ENCODE data around the gene TMEM242. TPM values are rescaled to one million over a fixed set of nuclear protein-coding genes. Genes with fewer than 3 reads are reported as not detected.

TMEM242 gene
- total and polyA plus RNA-seq, 2 donors (not counting 3 experiments of a cell fraction or from before 2014, with no cell fraction given) = 5.3 to 15.5 TPM

DNA sequence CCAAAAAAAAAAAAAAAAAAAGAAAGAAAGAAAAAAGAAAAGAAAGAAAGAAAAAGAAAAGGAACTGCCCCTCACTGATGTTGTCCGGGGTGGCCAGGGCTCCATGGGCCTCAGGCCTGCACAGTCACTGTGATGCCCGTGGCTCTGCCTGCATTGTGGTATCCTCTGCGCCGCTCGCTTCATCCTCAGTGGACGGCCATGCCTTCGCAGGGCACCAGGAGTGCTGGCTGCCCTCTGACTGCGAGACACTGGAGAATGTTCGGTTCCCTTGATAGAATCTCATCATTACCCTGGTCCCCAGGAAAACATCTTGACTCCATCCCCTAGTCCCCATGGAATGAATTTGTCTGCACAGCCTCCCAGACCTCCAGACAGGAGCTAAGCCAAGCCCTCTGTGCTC, 61.7 kb downstream of the TMEM242 start:
- dilution Hi-C loops (cut with MboI; ENCODE audit: extremely low pct_ligation_motif_present, low sequenced_read_pairs) = no loop called here

DNA sequence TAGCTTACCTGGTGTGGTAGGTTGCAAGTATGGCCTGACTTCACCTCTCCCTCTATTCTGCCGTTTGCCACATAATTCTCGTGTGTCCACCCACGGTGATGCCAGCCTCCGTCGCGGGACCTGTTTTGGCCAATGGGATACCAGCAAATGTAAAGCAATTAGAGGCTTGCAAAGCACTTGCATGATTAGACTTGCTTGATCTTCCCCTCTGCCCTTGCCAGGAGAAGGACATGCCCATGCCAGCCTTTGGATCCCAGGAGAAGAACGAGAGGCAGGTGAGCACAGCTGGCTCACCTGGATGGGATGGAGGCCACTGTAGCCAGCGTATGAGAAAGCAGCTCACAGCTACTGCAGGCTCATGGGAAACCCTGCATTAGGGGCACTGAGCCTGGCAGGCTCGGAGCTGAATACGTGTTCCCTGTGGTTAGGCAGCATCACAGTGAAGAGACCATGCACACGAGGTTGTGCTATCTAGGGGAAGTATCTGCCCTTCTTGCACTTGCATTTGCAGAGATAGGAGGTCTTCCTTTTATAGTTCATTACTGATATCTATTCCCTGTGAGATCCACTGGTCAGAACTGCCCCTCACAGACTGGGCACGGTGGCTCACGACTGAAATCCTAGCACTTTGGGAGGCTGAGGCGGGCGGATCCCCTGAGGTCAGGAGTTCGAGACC, 62.4 kb downstream of the TMEM242 start:
- no peak for FAIRE-seq
- BruUV-seq (replicated peaks) = no TSS peak
- H3K4me2 ChIP-seq (ENCODE audit: insufficient read depth, low read length) = no peak overlapping the region

More for the DNA sequence above, 61.7 kb downstream of the TMEM242 start:
- no peaks in the 10 kb centered on the region for H3K9me3 ChIP-seq (replicated peaks; ENCODE audit: control insufficient read depth, insufficient read depth, low read length)
- H3K9ac ChIP-seq (replicated peaks; ENCODE audit: extremely low read depth, insufficient read depth, low read length) = no peak overlapping the region
- FAIRE-seq (no peak), DNase-seq (ENCODE audit: low read depth, low spot score) (no peak)
- H3K36me3 ChIP-seq (ENCODE audit: control insufficient read depth in 2 of 2, extremely low read depth in 1 of 2, insufficient read depth in 2 of 2, low read length in 2 of 2) = no peaks in the 10 kb centered on the region
- no peaks in the 10 kb centered on the region for H4K20me1 ChIP-seq (replicated peaks; ENCODE audit: control insufficient read depth, extremely low read depth, insufficient read depth, low read length)
- TF ChIP-seq MYC (IDR thresholded peaks at IDR 0.05; ENCODE audit: low read depth, low read length) (no peak), EZH2 (IDR thresholded peaks at IDR 0.05; ENCODE audit: borderline replicate concordance, low read depth, low read length, severe bottlenecking) (no peak)
- H3K9me1 ChIP-seq (replicated peaks; ENCODE audit: control insufficient read depth, extremely low read depth, insufficient read depth, low read length) = no peaks in the 10 kb centered on the region
- ChIA-PET POLR2A (no interaction called here), CTCF (no interaction called here)
- no TSS peak for BruUV-seq (replicated peaks)
- H2AFZ ChIP-seq (ENCODE audit: low read depth, low read length) = no peak overlapping the region
- no peaks in the 10 kb centered on the region for H3K79me2 ChIP-seq (ENCODE audit: control insufficient read depth, insufficient read depth, low read length)
- peaks cover 2 to 7% of the 10 kb centered on the region in 2 experiments for H3K27me3 ChIP-seq (ENCODE audit: control insufficient read depth in 2 of 2, insufficient read depth in 2 of 2, low read length in 2 of 2)
- no peaks in the 10 kb centered on the region for H3K4me1 ChIP-seq (ENCODE audit: control insufficient read depth, extremely low read depth, insufficient read depth, low read length)
- H3K4me3 ChIP-seq (replicated peaks in 1 of 3; ENCODE audit: insufficient read depth in 1 of 3, low read depth in 1 of 3, low read length in 3 of 3) = no peak overlapping the region
- intact Hi-C loops (cut with micrococcal nuclease) = no loop called here
- no peak overlapping the region for H3K4me2 ChIP-seq (ENCODE audit: insufficient read depth, low read length)
- H3K27ac ChIP-seq (ENCODE audit: insufficient read depth, low read depth, low read length) = no peak overlapping the region

More for the DNA sequence above, 62.4 kb downstream of the TMEM242 start:
- POLR2A ChIA-PET = no interaction called here
- no peaks in the 10 kb centered on the region for H3K4me1 ChIP-seq (ENCODE audit: control insufficient read depth, extremely low read depth, insufficient read depth, low read length)
- H3K9ac ChIP-seq (replicated peaks; ENCODE audit: extremely low read depth, insufficient read depth, low read length) = no peak overlapping the region
- no peak for DNase-seq (ENCODE audit: low read depth, low spot score)
- no peak overlapping the region for H3K4me3 ChIP-seq (replicated peaks in 1 of 3; ENCODE audit: insufficient read depth in 1 of 3, low read depth in 1 of 3, low read length in 3 of 3)
- no peaks in the 10 kb centered on the region for H3K36me3 ChIP-seq (ENCODE audit: control insufficient read depth in 2 of 2, extremely low read depth in 1 of 2, insufficient read depth in 2 of 2, low read length in 2 of 2)
- H3K9me1 ChIP-seq (replicated peaks; ENCODE audit: control insufficient read depth, extremely low read depth, insufficient read depth, low read length) = no peaks in the 10 kb centered on the region
- intact Hi-C loops (cut with micrococcal nuclease) = no loop called here
- H4K20me1 ChIP-seq (replicated peaks; ENCODE audit: control insufficient read depth, extremely low read depth, insufficient read depth, low read length) = no peaks in the 10 kb centered on the region
- no peaks in the 10 kb centered on the region for H3K9me3 ChIP-seq (replicated peaks; ENCODE audit: control insufficient read depth, insufficient read depth, low read length)
- dilution Hi-C loops (cut with MboI; ENCODE audit: extremely low pct_ligation_motif_present, low sequenced_read_pairs) = no loop called here
- H3K27ac ChIP-seq (ENCODE audit: insufficient read depth, low read depth, low read length) = no peak overlapping the region
- no peaks in the 10 kb centered on the region for H3K79me2 ChIP-seq (ENCODE audit: control insufficient read depth, insufficient read depth, low read length)
- no peak for TF ChIP-seq MYC (IDR thresholded peaks at IDR 0.05; ENCODE audit: low read depth, low read length)
- no peak for TF ChIP-seq GATA2 (IDR thresholded peaks at IDR 0.05; ENCODE audit: insufficient read depth, insufficient read length, low read depth, low read length)
- no peak for TF ChIP-seq POLR2A (IDR thresholded peaks at IDR 0.05; ENCODE audit: low read depth, low read length)
- TF ChIP-seq, protein P1, sequence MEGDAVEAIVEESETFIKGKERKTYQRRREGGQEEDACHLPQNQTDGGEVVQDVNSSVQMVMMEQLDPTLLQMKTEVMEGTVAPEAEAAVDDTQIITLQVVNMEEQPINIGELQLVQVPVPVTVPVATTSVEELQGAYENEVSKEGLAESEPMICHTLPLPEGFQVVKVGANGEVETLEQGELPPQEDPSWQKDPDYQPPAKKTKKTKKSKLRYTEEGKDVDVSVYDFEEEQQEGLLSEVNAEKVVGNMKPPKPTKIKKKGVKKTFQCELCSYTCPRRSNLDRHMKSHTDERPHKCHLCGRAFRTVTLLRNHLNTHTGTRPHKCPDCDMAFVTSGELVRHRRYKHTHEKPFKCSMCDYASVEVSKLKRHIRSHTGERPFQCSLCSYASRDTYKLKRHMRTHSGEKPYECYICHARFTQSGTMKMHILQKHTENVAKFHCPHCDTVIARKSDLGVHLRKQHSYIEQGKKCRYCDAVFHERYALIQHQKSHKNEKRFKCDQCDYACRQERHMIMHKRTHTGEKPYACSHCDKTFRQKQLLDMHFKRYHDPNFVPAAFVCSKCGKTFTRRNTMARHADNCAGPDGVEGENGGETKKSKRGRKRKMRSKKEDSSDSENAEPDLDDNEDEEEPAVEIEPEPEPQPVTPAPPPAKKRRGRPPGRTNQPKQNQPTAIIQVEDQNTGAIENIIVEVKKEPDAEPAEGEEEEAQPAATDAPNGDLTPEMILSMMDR (IDR thresholded peaks at IDR 0.05; ENCODE audit: extremely low read depth in 1 of 2, insufficient read depth in 1 of 2, low read depth in 1 of 2, low read length in 2 of 2) = no peak
- TF ChIP-seq, protein P2, sequence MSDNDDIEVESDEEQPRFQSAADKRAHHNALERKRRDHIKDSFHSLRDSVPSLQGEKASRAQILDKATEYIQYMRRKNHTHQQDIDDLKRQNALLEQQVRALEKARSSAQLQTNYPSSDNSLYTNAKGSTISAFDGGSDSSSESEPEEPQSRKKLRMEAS (IDR thresholded peaks at IDR 0.05; ENCODE audit: insufficient read depth, insufficient read length) = no peak
- no peak for TF ChIP-seq FOS (IDR thresholded peaks at IDR 0.05; ENCODE audit: borderline replicate concordance, insufficient read depth, low read length)
- TF ChIP-seq EZH2 (IDR thresholded peaks at IDR 0.05; ENCODE audit: borderline replicate concordance, low read depth, low read length, severe bottlenecking) = no peak
- no peak for TF ChIP-seq POLR2AphosphoS5 (IDR thresholded peaks at IDR 0.05; ENCODE audit: insufficient read depth, low read depth, low read length)
- no peak for TF ChIP-seq JUN (IDR thresholded peaks at IDR 0.05; ENCODE audit: borderline replicate concordance, insufficient read depth, insufficient read length, low read depth)
- H3K27me3 ChIP-seq (ENCODE audit: control insufficient read depth in 2 of 2, insufficient read depth in 2 of 2, low read length in 2 of 2) = peaks cover 2 to 7% of the 10 kb centered on the region in 2 experiments
- no peak overlapping the region for H2AFZ ChIP-seq (ENCODE audit: low read depth, low read length)
- CTCF ChIA-PET = interaction anchor here (1.0 to 1.2 kb wide), 2 partner anchors 14 to 17 kb away, joined by 3 read pairs; no protein-coding TSS in a partner anchor

All from endothelial cell of umbilical vein (primary cell).